GM18526 (cell line): ENCODE measurements around the gene MAPK8.

Experiments
- POLR2A ChIP-seq: IDR thresholded peaks from 3 replicates; pipeline ENCODE4 v1.6.1; 2011; ENCODE audit not compliant: insufficient read length; ENCODE audit errors: extremely low read depth

Gene MAPK8

GRCh38 chr10:48287417-48288391, 18.8 kb upstream of the MAPK8 start:
- no peak for TF ChIP-seq POLR2A

- TF ChIP-seq POLR2A: no peak
These were observed 17.8 kb upstream of the MAPK8 start for GRCh38 chr10:48288661-48289060.

DNA sequence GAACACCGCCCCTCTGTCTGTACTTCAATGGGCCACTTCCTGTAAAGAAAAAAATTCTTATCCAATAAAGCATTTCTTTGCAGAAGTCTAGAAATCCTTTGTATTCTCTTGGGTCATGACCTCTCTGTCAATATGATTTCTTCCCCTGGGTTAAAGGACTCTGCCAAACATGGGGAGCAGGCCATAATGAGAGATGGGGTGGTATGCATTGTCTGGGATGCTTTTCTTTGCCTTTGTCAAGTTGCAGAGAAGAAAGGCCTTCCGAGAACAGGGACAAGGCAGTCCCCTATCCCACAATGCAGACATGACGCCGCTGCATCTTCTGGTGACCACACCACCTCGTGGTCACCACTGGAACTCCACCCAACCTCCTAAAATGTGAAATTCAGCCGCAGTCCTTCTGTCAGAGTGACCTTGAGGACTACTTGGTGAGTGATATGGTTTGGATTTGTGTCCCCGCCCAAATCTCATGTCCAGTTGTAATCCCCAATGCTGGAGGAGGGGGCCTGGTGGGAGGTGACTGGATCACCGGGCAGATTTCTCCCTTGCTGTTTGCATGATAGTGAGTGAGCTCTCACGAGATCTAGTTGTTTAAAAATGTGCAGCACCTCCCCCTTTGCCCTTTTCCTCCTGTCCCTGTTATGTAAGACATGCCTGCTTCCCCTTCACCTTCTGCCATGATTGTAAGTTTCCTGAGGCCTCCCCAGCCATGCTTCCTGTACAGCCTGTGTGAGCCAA, 16.8 kb upstream of the MAPK8 start:
- no peak for TF ChIP-seq POLR2A

DNA sequence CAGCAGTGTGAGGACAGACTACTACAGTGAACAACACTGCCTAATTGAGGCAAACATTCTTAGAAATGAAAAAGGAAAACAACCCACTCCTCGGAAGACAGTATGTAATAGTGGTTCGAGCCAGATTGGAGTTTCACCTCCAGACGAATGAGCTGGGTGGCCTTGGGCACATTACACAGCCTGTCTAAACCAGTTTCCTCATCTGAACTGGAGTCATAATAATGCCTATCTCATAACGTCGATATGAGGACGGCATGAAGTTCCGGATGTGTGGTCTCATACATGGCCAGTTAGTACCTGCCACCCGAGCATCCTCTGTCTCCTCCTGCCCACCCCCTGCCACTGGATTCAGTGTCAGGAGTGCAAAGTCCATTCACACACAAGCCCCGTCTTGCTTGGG, 16.2 kb upstream of the MAPK8 start:
- TF ChIP-seq POLR2A: no peak

GRCh38 chr10:48291190-48291589, 15.3 kb upstream of the MAPK8 start:
- TF ChIP-seq POLR2A: no peak

- no peak for TF ChIP-seq POLR2A
These were observed 13.9 kb upstream of the MAPK8 start for GRCh38 chr10:48292616-48293015.

GRCh38 chr10:48294431-48294830, 12.0 kb upstream of the MAPK8 start:
- no peak for TF ChIP-seq POLR2A

GRCh38 chr10:48296576-48297098, 9.8 kb upstream of the MAPK8 start:
- no peak for TF ChIP-seq POLR2A

DNA sequence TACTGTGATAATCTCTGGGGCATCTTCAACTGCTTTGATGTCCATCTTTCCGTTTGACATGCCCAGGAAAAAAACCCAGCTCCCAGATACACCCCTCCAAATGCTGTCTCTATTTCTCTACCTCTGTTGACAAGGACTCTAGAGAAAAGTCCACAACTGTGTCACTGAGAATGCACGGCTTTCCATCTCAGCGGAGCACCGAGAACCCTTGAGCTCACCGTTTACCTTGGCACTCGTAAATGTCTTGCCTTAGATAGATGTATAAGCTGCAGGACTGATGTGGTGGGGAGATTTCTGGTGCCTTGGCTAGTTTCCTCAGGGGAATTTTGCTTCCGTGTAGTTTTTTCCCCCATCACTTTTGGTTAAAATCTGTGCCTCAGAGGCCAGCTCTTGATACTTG, 7.4 kb upstream of the MAPK8 start:
- no peak for TF ChIP-seq POLR2A

DNA sequence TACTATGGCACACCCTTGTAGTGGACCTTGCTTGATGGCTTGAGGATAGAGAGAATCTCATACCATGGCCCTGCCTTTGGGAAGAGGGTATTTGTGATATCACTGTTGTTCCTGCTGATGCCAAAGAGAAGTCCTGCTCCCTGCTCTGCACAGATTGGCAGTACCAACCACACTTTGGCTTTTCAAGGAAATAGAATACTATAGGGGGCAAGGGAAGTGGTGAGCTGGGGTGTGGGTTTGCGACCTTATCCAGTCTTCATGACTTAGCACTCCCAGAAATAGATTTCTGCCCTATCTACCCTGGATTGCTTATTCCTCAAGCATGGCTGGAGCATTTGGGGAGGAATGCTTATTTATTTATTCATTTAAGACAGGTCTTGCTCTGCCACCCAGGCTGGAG, 6.8 kb upstream of the MAPK8 start:
- no peak for TF ChIP-seq POLR2A

DNA sequence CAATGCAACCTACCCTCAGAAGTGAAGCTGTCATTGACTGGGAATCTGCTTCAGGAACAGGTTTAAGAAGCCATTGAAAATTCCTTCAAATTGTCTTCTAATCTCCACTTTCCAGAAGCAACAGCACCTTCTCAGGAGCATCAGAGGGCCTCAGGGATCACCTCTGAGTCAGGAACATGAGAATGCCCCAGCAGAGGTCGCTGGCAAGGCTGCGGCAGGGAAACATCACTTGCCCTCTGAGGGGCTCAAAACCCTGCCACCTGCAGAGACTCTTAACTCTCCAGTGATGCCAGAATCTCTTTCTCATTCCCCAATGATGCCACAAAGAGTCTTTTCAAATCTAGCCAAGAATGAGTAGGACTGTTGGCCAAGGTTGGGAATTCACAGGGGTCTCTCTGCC, 5.9 kb upstream of the MAPK8 start:
- TF ChIP-seq POLR2A: no peak

DNA sequence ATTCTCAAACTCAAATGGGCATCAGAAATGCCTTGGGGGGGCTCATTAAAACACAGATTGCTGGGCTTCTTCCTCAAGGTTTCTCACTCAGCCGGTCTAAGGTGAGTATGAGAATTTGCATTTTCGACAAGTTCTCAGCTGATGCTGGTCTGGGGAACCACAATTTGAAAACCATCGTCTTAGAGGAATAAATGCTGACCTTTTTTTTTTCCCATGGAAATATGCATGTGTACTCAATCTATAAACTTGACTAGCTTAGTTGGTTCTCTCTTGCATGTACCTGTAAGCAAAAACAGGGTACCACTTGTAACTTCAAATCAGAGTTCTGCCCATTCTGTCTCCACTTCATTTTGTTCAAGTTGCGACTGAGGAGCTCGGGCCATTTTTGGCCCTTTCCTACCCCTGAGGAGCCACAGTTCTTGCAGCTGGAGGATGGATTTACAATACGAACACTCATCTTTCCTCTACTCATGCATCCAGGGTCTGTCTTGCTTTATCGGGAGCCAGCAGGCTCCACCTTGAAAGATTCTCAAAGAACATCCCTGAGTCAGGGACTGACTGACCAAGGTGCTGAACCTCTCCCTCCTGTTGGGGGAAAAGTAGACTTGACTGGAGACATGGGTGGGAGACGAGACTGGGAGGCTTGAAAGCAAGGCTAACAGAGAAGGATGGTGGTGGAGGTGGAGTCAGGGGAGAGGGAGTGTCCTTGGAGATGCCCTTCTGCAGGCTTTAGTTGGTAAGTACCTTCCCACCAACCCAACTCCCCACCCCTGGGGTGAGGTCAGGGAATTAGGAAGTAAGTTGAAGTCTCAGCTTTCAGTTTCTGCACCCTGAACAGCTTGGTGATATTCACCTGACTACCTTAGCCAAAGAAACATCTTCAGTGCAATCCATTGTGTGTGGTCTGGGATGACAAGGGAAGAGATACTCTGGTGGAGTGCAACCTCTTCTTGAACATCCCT, 3.7 kb upstream of the MAPK8 start:
- no peak for TF ChIP-seq POLR2A

DNA sequence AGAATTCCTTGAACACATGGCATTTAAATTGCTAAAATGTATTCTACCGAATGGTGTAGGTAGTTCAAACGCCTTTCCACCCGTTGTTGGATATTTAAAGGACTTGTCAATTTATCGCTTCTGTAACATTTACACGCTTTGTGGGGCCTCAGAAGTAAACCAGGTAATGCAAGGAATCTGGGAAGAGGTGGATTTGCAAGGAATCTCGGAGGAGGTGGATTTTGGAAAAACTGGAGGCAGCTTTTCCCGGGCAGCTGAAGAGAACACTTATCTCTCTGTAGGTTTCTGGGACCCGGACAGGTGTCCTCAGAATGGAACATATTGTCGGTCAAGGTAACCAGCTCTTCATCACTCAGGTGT, 592 bp upstream of the MAPK8 start:
- no peak for TF ChIP-seq POLR2A

DNA sequence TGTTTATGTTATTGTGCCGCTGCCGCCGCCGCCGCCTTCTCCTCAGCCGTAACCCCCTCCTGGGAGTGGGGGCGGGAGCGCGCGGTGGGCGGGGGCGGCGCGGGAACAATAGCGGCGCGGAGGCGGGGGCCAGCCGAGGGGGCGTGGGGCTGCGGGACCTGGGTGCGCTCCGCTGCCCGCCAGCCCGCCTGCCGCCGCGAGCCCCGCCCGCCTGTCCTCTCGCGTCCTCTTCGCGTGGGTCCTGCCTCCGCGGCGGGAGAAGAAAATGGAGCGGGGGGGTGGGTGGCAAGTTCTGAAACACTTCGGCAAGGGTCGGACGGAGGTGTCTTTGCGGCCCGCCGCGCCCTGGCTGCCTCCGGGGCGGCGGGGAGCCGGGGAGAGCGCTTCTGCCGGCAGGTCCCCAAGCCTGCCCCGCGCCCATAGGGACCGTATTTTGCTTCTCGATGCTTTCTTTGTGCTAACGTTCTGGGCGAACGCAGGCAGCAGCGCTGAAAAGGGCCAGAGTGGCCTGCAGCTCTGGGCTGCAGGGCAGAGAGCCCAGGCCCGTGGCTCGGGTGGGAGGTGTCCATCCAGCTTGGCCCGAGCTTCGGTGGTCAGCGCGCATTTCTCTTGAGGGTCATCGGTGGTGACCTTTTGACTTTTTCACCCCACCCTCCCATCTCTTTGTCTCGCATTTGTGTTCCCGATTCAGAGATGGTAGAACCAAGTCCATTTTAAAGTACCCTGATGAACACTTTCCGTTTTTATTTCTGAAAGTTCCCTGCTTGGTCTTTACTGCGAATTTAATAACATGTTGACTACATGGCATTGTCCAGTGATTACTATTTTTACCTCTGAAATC, 613 bp downstream of the MAPK8 start:
- no peak for TF ChIP-seq POLR2A
